Measurements from ENCODE around the gene DMD.
A peak's percentile ranks its signal among the peaks of the same experiment; 100 is the strongest.

The DMD gene

GRCh38 chrX:32673193-32673592, 538.2 kb downstream of the DMD start:
- TF ChIP-seq CTCF (conservative IDR thresholded peaks at IDR 0.05) (peak; percentile 27), ZFX (IDR thresholded peaks at IDR 0.05) (no peak)
- no peak overlapping the region for H3K27ac ChIP-seq

GRCh38 chrX:32662516-32662915, 548.8 kb downstream of the DMD start:
- TF ChIP-seq CTCF (conservative IDR thresholded peaks at IDR 0.05) = no peak
- TF ChIP-seq ZFX (IDR thresholded peaks at IDR 0.05) = no peak
- H3K27ac ChIP-seq = no peak overlapping the region

- no peak overlapping the region for H3K27ac ChIP-seq
- TF ChIP-seq CTCF (conservative IDR thresholded peaks at IDR 0.05) (no peak), ZFX (IDR thresholded peaks at IDR 0.05) (no peak)
These were observed 566.7 kb downstream of the DMD start for GRCh38 chrX:32644476-32645245.

GRCh38 chrX:32642283-32642682, 569.1 kb downstream of the DMD start:
- H3K27ac ChIP-seq = no peak overlapping the region
- TF ChIP-seq ZFX (IDR thresholded peaks at IDR 0.05) = no peak
- no peak for TF ChIP-seq CTCF (conservative IDR thresholded peaks at IDR 0.05)

DNA sequence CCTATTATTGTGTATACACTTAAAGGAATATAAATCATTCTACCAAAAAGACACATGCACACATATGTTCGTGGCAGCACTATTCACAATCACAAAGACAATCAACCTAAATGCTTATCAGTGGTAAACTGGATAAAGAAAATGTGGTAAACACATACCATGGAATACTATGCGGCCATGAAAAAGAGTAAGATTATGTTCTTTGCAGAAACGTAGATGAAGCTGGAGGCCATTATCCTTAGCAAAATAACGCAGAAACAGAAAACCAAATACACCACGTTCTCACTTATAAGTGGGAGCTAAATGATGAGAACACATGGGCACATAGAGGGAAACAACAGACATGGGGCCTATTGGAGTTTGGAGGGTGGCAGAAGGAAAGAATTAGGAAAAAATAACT, 593.2 kb downstream of the DMD start:
- no peak overlapping the region for H3K27ac ChIP-seq
- no peak for TF ChIP-seq ZFX (IDR thresholded peaks at IDR 0.05)
- no peak for TF ChIP-seq CTCF (conservative IDR thresholded peaks at IDR 0.05)

DNA sequence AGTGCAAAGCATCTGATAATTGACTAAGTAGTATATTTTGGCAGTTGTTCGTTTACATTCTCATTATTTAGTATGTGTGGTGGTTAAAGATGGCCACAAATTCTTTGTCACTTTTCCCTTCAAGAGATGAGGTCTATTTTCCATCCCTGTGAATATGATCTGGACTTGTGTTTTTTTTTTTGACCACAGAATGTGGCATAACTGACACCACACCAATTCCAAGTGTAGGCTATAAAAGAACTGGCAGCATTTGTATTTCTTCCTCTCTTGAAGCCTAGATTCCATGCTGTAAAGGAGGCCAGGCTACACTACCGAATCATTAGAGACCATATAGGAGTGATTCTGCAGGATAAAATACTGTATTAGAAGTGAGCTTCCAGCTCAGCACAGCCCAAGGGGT, 596.6 kb downstream of the DMD start:
- H3K27ac ChIP-seq = no peak overlapping the region
- TF ChIP-seq CTCF (conservative IDR thresholded peaks at IDR 0.05) (no peak), ZFX (IDR thresholded peaks at IDR 0.05) (no peak)

DNA sequence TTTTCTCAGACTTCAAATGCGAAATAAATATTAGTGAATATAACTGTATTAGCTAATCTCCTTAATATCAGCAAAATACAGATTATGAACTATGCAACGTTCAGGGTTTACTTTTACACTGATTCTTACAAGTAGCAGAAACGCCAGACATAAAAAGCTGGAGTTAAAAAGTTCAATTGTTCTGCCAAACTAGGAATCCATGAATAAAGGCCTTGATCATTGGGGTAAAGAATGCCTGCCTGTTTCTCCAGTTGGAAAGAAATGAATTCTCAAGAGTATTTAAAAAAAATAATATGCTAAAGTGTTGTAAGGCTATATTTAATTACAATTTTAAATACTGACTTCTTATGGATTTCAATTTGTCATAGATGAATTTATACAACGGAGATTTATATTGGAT, 612.2 kb downstream of the DMD start:
- TF ChIP-seq ZFX (IDR thresholded peaks at IDR 0.05) = no peak
- TF ChIP-seq CTCF (conservative IDR thresholded peaks at IDR 0.05) = no peak
- H3K27ac ChIP-seq = no peak overlapping the region

All from C4-2B (cell line).